HG02981 (cell line): ENCODE data around the gene C3orf18.

Experiments
- ATAC-seq: cut with Tn5 transposase; IDR thresholded peaks from one replicate; pipeline ENCODE4 v1.9.1; 2021; ENCODE audit warnings: mild to moderate bottlenecking, moderate library complexity; ENCODE audit not compliant: unreplicated experiment

C3orf18 gene

DNA sequence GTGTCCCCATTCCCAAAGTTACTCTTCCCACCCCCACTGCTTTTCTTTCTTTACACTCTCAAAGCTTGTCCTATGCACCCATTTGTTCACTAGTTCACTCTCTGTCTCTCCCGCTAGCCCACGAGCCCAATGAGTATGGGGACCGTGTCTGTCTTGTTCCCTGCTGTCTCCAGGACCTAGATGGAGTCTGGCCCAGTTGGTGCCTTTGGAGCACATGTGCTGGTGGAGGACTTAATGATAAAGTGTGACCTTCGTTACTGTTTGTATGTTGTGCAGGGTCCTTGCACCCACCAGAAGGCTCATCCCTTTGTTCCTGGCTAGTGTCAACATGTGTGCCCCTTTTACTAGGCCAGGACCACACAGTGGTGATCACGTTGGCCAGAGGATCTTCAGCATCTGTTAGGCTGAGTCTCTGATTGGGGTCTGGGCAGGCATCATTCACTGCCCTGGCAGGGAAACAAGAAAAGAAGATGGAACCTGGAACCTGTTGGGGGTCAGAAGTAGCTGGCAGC, 36.6 kb upstream of the C3orf18 start:
- ATAC-seq: no peak

DNA sequence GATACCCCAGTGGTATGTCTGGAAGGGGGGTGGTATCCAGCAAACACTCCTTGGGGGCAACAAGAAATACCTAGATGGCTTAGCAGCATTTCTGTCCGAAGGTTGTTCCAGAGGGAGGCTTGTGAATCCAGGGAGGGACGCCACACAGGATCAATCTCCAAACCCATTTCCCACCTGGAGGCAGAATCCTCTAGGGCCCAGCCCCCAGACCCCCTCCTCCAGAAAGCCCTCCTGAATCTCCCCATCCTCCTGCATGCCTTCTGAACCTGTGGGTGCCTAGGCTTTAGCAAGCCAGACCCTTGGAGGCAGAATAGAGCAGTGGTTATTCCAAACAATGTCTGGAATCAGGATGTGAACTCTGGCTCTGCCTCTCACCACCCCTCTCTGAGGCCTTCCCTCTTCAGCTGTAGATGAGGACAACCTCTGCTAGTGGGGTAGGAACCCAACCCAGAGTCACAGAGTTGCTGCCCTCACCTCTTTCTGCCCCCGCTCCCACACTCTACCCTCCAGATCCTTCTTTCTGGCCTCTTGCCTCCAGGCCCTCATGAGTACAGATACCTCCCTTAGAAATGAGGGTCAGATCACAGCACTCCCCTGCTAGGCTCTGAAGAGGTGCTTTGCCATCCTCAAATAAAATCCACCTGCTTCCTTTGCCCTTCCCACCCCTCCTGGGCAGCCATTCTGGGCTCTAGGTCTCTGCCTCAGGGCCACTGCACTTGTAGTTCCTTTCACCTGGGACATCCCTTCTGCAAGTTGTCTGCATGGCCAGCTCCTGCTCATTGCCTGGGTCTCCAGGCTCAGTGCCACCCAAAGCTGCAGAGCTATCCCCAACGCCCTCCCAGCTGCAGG, 35.9 kb upstream of the C3orf18 start:
- no peak for ATAC-seq

DNA sequence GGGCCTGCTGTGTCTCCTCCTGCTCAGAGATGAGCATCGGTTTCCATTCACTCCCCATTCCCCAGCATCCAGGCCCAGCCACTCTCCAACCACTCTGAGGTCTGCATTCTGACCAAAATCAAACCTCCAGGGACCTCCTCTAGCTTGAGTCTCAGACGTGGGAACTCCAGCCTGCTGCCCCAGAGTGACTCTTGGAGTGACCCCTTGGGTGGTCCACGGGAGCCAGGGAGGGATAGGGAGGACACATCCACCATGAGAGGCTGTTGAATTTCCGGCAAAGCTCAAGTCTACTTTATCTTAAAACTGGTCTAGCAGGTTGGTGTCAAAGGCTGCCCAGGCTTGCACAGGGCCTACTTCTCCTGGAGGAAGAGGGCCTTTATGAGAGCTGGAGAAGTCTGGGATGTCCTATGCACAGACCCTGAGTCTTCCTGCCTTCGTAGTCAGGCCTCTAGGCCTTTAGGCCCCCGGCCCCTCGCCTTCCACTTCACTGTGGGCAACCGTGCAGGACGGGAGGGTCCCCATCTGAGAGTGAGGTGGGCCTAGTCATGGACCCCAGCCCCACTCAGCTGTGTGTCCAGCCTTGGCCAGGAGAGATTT, 35.1 kb upstream of the C3orf18 start:
- no peak for ATAC-seq

DNA sequence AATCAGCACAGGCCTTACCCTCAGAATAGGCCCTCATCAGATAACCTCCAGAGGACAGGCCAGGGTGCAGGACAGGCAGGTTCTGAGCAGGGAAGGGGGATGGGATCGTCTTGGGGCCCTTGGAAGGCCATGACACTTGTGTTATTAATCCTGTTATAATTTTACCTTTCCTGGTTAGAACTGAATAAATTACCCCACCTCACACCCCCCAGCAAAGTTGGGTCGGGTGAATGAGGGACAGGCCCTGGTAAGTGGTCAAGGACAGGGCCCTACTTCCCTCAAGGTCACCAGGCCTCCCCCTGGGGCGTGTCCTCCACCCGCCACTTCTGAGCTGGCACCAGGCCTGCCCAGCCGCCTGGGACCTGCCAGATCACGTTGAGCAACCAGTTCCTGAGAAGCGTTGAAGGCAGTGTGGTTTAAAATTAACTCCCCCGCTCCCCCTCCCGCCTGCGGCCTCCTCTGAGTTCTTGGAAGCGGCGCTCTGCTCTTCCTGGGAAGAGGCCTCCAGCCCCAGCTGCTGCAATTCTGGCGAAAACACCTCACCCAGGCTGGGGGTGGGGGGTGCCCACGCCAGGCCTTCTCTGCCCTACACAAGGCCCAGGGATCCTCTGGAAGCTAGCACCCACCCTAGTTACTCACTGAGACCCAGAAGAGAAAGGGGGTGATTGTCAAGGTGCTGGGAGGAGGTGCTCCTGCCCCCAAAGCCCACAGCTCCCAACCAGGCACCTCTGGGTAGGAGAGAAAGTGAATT, 33.5 kb upstream of the C3orf18 start:
- ATAC-seq: peak; percentile 56

DNA sequence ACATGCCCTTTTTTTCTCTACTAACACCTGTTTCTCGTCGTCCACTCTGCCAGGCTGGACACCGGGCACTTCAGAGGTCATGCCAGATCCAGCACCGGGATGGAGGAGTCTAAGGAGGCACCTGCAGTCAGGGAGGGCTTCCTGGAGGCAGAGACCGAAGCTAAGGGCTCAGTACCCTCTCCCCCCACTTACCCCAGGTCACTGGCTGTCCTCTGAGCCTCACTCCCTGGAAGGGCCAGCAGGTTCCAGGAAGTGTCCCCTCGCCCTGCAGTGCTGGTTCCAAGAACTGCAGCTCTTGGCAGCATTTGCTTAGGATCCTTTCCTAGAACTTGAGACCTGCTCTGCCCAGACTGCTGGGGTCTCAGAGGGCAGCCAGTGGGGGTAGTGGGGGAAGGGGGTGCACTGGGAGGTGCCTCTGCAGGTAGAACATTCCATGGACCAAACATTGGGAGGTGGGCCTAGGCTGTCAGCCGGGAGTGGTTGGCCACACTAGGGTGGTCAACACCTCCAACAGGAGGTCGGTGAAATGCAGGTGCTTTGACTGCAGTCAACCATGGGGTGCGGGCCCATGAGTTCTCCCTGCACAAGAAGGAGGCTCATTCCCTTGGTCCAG, 32.7 kb upstream of the C3orf18 start:
- ATAC-seq: no peak

DNA sequence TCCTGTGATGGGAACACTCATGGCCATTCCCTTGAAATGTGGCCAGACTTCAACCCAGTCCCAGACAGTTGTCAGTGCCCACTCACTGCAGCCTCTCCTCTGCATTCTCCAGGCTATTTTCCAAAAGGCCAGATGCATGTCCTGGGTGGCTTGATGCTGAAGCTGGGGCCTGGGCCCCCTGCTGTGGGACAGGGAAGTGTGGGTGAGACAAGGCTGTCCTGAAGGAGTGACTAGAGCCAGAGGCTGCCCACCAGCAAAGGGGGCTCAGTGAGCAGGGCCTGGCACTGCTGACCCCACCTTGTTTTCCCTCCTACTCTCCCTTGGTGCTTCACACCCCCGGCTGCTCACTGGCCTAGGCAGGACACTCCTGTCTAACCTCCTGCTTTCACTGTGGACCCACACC, 32.2 kb upstream of the C3orf18 start:
- no peak for ATAC-seq

DNA sequence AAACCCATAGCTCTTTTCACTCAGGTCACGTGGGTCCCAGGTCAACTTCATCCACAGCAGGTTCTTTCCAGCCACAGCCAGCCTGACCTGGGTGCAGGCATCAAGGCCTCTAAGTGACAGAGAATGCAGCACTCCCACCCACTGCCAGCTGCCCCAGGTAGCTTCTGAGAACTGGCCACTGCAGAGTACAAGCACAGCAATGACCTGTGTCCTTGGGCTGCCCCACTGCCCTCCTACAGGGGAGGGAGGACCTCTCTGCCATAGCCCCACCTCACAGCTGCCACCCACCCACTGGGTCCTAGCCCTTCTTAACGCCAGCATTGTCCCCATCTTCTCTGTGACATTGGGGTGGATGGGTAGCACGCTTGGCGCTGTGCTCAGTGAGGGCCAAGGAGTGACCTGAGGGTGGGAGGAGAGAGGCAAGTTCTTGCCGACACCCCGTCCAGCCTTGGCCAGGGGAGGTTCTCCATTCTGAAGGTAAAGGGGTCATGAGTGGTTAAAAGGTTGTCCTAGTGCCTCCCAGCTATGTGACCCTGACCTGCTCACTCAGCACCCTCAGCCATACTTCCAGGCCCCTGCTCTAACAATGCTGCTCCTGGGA, 31.7 kb upstream of the C3orf18 start:
- no peak for ATAC-seq

DNA sequence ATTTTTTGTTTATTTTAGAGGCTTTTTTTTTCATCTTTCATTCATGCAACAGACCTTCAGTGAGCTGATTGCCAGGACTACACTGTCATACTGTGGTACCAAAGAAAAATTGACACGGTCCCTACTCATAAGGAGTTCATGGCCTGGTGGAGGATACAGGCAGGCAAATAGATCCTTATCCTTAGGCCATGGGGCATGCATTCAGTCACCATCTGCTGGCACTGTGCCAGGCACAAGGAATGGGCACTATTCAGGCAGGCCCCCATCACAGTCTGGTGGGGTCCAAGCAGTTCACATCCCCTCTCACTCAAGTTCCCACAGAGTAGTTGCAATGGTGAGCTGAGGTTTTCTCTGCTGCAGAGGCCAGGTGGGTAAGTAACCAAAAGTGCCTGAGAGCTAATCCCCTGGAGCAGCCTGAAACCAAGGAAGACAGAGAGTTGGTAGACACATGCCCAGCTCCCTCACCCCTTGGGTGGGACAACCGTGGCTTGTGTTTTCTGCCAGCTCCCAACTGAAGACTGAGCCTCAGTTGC, 26.8 kb upstream of the C3orf18 start:
- no peak for ATAC-seq

DNA sequence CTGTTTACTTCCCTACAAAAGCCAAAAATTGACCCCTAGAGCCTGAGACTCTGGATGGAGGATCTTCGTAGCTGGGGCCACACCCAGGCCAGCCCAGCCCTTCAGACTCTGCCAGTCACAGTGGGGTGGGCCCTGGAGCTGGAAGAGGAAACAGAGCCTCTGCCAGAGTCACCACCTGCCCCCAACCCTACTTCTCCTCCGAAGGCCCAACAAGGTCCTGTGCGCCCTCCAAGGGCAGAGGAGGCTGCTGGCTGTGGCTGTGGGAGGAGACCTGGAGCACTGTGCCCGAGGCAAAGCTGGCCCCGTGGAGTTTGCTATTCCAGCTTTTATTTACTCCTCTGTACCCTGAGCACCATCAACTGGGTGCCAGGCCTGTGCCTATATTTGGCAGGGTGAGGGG, 25.0 kb upstream of the C3orf18 start:
- no peak for ATAC-seq

DNA sequence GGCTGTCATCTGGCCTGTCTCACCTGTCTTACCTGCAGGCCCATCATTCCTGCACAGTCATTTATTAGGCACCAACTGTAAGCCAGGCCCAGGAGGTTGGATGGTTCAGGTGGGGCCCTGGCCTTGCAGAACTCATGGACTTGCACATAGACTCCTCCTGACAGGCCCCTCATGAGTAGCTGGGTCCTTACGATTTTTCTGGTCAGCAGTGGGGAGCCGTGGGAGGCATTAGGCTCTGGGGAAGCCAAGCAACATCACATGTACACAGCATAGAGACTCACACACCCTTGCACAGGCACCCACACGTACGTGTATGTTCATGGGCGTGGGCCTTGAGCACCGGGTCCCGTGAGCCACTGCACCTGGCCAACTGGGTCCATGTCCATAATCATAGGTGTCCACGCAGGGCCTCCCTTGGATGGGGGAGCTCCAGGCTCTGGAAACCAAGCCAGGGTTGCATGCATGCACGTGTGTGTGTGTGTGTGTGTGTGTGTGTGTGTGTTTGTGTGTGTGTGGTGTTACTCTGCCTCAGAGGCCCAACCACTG, 23.7 kb upstream of the C3orf18 start:
- ATAC-seq: no peak

DNA sequence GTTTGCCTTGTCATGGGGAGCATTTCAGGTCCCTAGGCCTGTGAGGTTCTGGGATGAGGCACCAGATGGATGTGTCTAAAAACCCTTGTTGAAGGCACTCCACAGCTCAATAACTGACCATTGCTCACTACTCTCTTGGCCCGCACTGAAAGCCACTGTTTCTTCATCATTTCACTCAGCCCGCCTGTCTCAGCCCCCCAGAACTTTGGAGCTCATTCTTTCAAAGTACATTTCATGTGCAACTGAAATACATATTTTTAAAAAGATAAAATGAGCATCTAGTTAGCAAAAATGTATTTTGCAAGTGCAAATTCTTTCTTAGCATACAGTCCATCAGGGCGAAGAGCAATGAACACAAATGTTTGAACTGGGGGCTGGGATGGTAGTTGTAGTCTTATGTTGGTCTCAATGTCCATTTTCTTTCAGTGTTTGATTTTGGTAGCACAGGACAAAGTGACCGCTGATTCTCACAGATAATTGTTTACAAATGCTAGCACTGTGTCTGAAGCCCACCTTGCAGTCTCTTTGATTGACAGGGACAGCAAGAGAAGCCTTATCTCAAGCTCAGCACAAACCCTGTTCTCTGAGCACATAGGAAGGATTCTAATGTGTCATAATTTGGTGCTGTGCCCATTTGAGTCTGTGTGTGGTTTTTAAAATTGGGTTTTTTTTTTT, 21.3 kb upstream of the C3orf18 start:
- no peak for ATAC-seq

DNA sequence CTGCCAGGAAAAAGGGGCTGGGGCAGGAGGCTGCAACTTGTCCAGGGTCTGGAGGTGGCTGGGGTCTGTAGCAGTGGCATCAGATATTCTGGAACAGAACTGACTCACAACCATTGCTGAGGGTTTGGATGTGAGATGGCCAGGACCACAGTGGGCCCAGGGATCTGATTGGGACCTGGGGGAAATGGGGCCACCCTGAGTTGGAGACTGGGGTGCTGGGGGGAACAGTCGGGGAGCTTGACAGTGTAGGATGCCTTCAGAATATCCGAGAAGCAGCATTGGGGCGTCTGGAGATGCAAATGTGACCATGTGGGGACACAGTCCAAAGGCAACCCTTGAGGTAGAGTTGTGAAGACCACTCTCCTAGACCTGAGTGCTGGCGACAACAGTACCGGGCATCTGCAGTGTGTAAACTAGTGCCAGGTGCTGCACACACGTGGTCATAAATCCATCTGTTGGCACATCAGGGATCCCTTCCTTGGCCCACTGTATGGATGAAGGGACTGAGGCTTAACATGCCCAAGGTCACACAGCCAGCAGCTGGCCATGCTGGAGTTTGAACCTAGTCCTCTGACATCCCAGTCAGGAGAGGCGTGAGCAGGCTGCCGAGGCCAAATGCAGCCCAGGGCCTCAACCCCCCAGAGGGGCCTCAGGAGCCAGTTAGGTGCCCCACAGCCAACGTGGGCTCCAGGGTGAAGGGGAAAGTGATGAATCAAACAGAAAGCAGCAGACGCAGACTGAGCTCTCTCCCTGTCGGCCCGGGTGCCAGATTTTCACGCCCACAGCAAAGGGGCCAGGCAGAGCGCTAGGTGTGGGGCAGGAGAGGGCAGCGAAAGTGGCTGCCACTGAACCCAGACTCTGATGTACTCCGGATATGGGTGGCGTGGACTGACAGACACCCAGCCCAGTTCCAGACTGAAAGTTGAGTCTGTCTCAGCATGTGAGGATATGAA, 20.5 kb upstream of the C3orf18 start:
- no peak for ATAC-seq

DNA sequence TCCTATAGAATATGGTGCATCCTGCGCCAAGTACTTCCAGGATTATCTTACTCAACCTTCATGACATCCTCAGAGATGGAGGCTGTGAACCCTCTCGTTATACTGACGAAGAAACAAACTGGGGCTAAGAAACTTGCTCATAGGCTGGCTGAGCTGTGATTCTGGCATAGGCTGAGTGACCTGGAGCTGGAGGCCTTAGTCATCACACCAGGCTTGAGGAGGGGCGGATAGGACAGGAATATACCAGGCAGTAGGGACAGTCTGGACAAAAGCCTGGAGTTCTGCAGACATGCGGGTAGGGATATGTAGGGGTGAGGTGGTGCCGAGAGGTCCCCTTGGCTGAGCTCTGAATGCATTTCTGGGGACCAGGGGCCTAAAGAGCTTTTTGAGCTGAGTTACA, 19.8 kb upstream of the C3orf18 start:
- ATAC-seq: no peak

DNA sequence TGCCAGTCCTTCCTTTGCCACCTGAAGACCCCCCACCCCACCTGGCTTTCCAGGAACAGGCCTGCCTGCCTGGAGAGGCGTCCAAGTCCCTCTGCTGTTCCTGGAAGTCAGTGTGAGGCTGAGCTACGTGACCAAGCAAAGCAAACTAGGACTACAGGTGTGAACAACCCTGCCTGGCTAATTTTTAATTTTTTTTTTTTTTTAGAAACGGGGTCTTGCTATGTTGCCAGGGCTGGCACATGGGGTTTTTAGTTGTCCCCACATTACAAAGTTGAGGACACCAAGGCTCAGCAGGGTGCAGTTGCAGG, 19.2 kb upstream of the C3orf18 start:
- no peak for ATAC-seq

DNA sequence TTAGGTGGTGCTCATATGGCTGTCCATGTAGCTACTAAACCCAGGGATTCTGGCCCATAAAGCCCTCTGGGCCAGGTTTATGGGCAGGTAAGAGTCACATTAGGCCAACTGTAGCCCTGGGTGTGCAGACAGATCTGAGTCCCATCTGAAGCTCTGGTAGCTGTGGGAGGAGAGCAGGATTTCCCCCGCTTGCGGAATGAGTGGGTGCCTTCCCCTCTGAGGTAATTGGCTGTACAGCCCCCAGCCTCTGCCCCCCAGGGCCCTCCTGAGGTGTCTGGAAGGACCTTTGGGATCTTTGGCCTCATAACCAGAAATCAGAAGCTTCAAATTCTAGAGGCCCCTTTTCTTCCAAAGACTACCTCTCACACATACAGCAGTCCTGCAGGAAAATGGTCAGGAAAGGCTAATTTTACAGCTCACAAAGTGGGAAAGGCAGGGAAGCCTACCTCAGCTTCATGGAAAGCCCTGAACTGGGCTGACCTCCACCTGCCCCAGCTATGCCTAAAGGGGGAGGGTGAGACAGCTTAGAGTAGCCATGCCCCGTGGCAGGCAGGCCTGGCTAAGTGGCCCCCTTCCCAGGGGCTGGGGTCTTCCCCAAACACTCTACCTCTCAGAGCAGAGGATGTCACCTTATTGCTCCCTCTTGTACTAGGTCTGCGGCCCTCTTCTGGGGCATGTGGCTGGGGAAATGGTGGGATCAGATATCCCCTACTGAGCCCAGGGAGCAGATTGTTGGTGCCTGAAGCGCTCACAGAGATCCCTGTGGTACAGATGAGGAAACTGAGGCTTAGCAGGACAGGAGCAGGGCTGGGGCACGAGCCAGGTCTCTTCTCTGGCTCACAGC, 18.6 kb upstream of the C3orf18 start:
- ATAC-seq: no peak

DNA sequence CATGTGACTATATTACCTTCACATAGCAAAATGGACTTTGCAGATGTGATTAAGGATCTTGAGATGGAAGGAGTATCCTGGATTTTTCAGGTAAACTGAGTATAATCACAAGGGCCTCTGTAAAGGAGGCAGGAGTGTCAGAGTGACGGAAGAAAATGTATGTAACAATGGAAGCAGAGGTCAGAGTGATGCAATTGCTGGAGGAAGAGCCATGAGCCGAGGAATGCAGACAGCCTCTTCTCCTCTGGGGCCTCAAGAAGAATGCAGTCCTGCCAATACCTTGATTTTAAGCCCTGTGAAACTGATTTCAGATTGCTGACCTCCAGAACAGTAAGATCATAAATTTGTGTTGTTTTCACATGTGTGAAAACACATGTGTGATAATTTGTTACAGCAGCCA, 16.8 kb upstream of the C3orf18 start:
- ATAC-seq: no peak

DNA sequence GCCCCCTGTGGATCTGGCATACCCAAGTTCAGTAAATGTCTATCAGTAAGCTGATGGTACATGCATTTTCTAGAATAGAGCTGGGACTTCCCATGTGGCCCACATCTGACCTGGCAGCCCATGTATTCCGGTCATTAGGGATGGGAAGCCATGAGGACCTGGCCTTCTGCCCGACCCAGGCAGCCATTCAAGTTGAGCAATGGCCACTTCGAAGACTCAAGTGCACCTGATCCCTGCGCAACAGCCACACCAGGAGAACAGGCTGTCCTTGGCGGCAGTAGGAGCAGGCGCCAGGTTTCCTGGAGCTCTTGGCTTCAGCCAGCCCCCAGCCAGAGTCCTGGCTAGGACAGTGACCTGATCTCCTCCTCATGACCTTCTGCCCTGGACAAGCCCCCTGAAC, 16.4 kb upstream of the C3orf18 start:
- ATAC-seq: no peak

DNA sequence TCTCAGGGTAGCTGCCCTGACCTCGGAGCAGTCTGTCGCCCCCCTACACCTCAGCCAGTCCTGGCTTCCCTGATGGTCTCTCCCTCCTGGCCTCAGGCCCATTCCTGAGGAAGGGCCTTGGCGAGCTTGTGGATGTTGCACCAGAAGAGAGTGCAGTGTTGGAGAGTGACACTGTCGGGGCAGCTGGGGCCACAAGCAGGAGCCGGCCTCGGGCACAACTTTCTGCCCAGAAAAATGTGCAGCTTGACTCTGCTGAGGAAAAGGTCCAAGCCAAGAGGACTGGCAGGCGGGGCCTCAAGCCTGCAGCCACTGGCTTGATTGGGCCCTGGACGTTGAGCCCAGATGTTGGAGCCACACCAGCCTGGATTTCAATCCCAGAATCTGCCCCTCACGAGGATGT, 14.5 kb upstream of the C3orf18 start:
- ATAC-seq: no peak
